ENCODE measurements around the gene PFKL. TPM values are rescaled to one million over a fixed set of nuclear protein-coding genes. Genes with fewer than 3 reads are reported as not detected.

The PFKL gene
- total and polyA plus RNA-seq, 2 of the 8 experiments (the other 6 are each of a cell fraction or from before 2014, with no cell fraction given): 80.2 to 82.3 TPM

GRCh38 chr21:44290327-44291077 lies 9.4 kb upstream of the PFKL start:
- Histone ChIP-seq H4K20me1 (replicated peaks in 1 of 2; ENCODE audit: control insufficient read depth in 1 of 2, insufficient read depth in 2 of 2, low read length in 2 of 2) (no peaks in the 10 kb centered on the region), H4K8ac (ENCODE audit: extremely low read depth, insufficient read depth, low read length) (no peak overlapping the region), H4K5ac (ENCODE audit: insufficient read length, low read depth, low read length) (no peak overlapping the region), H2BK5ac (ENCODE audit: low read depth, low read length) (no peak overlapping the region), H2BK15ac (ENCODE audit: low read length) (no peak overlapping the region), H3K56ac (replicated peaks; ENCODE audit: insufficient read length, low read depth, low read length) (no peak overlapping the region), H3K4ac (replicated peaks; ENCODE audit: insufficient read length, low read depth, low read length) (no peak overlapping the region), H3K36me3 (ENCODE audit: control insufficient read depth in 2 of 4, insufficient read depth in 4 of 4, low read length in 3 of 4) (no peaks in the 10 kb centered on the region), H3K18ac (ENCODE audit: extremely low read depth, low read length) (no peak overlapping the region), H3K4me1 (replicated peaks in 1 of 4; ENCODE audit: control insufficient read depth in 3 of 4, insufficient read depth in 4 of 4, low read length in 3 of 4) (peaks cover 0 to 3% (median under 1%) of the 10 kb centered on the region in 4 experiments; a peak in 5 of 7 replicates), H3K9me3 (ENCODE audit: insufficient read depth in 2 of 2, low read depth in 1 of 2, low read length in 1 of 2) (no peaks in the 10 kb centered on the region), H3K27ac (ENCODE audit: low read depth, low read length) (no peak overlapping the region), H2BK12ac (ENCODE audit: low read depth, low read length) (no peak overlapping the region), H3K79me1 (ENCODE audit: low read depth, low read length) (no peaks in the 10 kb centered on the region), H3K9ac (replicated peaks in 1 of 4; ENCODE audit: extremely low read depth in 1 of 4, low read depth in 3 of 4, low read length in 3 of 4) (no peak overlapping the region), H3K4me2 (ENCODE audit: insufficient read depth in 1 of 2, low read depth in 2 of 2, low read length in 2 of 2) (no peak overlapping the region), H4K91ac (replicated peaks; ENCODE audit: insufficient read length, low read length) (no peak overlapping the region), H2AK5ac (ENCODE audit: low read depth, low read length) (no peak overlapping the region), H3K14ac (ENCODE audit: insufficient read length) (no peak overlapping the region), H2BK120ac (replicated peaks; ENCODE audit: low read depth, low read length) (no peak overlapping the region), H3K23ac (ENCODE audit: insufficient read length) (no peak overlapping the region), H2AFZ (ENCODE audit: low read length) (no peak overlapping the region), H3K23me2 (ENCODE audit: low read depth, low read length) (no peaks in the 10 kb centered on the region; the same call in 1 of the 2 replicates), H3K27me3 (replicated peaks in 1 of 4; ENCODE audit: control insufficient read depth in 3 of 4, extremely low read depth in 1 of 4, insufficient read depth in 3 of 4, low read length in 3 of 4) (peaks cover 0 to 13% (median 7%) of the 10 kb centered on the region in 4 experiments; a peak in 5 of 7 replicates), H2BK20ac (ENCODE audit: low read length) (no peak overlapping the region), H3K4me3 (ENCODE audit: extremely low read depth in 1 of 4, insufficient read depth in 2 of 4, low read depth in 3 of 4, low read length in 4 of 4) (no peak overlapping the region), H3K79me2 (ENCODE audit: control insufficient read depth in 1 of 2, insufficient read depth in 2 of 2, low read length in 2 of 2) (no peaks in the 10 kb centered on the region)
- WGBS, 2 experiments (ENCODE audit: extremely low coverage in 1 of 2, insufficient coverage in 1 of 2, insufficient read length in 1 of 2, insufficient replicate concordance in 2 of 2, low coverage in 1 of 2, low lambda C conversion rate in 2 of 2, missing lambda C conversion rate in 1 of 2): 85% methylated on average over 16 of the region's 16 CpGs; no CpG with 5 or more reads in 1 of the 2 experiments
- DNase-seq (ENCODE audit: low read depth in 1 of 2, low spot score in 2 of 2) (no peak), FAIRE-seq (no peak)
- ChIA-PET POLR2A (ENCODE audit: partially characterized antibody) (interaction anchor here (0.6 kb wide), 1 partner anchor 22 kb away, joined by 3 read pairs; no protein-coding TSS in a partner anchor), CTCF (ENCODE audit: partially characterized antibody) (interaction anchor here (0.6 to 0.9 kb wide), 2 partner anchors 9 to 11 kb away, joined by 3 read pairs; no protein-coding TSS in a partner anchor)
- TF ChIP-seq CEBPB (IDR thresholded peaks at IDR 0.05; ENCODE audit: low read depth, low read length): no peak
- no peak for TF ChIP-seq FOSL1 (IDR thresholded peaks at IDR 0.05; ENCODE audit: insufficient read depth, low read depth, low read length)
- TF ChIP-seq TAF7 (optimal IDR thresholded peaks at IDR 0.05; ENCODE audit: borderline replicate concordance, low read depth, low read length): no peak
- no peak for TF ChIP-seq SP4 (IDR thresholded peaks at IDR 0.05; ENCODE audit: low read length)
- TF ChIP-seq SUZ12 (IDR thresholded peaks at IDR 0.05; ENCODE audit: low read length): no peak
- TF ChIP-seq TCF12 (IDR thresholded peaks at IDR 0.05; ENCODE audit: low read depth, low read length): no peak
- TF ChIP-seq GTF2F1 (IDR thresholded peaks at IDR 0.05; ENCODE audit: borderline replicate concordance, low read depth, low read length): no peak
- no peak for TF ChIP-seq KDM4A (IDR thresholded peaks at IDR 0.05; ENCODE audit: low read depth, low read length, severe bottlenecking)
- TF ChIP-seq RNF2 (IDR thresholded peaks at IDR 0.05; ENCODE audit: borderline replicate concordance, low read depth, low read length, missing control alignments, poor library complexity, severe bottlenecking): no peak

Data from H1 (cell line).